WTC11 (cell line): ENCODE data around the gene GOLGA7B. TPM values are rescaled to one million over a fixed set of nuclear protein-coding genes. Genes with fewer than 3 reads are reported as not detected.

ENCODE experiments used
- ATAC-seq: fragments of 200-7000 bp; cut with Tn5 transposase; 2 replicates; pipeline ENCODE4 v1.10.0; 2021; ENCODE audit warnings: mild to moderate bottlenecking, moderate library complexity
- CTCF ChIA-PET: fragments of 300-600 bp; sonication (Branson Sonifier 250); formaldehyde crosslinking; loops from one replicate; lab custom pipeline; 2021; ENCODE audit warnings: antibody characterized with exemption; lab: Charles Lee
- POLR2A ChIA-PET: fragments of 350-600 bp; sonication (Branson Sonifier 250); formaldehyde crosslinking; loops from one replicate; lab custom pipeline; 2021; ENCODE audit warnings: antibody characterized with exemption; lab: Charles Lee
- DNase-seq: peaks from one replicate; pipeline ENCODE4 v3.0.0; 2021; ENCODE audit warnings: low spot score
- H3K27ac Mint-ChIP-seq: 2 replicates; pipeline ENCODE4 v1.8.0; 2021; ENCODE audit warnings: mixed read lengths
- H3K27me3 Mint-ChIP-seq: 2 replicates; pipeline ENCODE4 v1.8.0; 2021; ENCODE audit warnings: low read depth, mild to moderate bottlenecking, moderate library complexity, mixed read lengths
- H3K36me3 Mint-ChIP-seq: 2 replicates; pipeline ENCODE4 v1.8.0; 2021; ENCODE audit warnings: mixed read lengths
- H3K4me1 Mint-ChIP-seq: 2 replicates; pipeline ENCODE4 v1.8.0; 2022; ENCODE audit warnings: mixed read lengths
- H3K4me3 Mint-ChIP-seq: 2 replicates; pipeline ENCODE4 v1.8.0; 2021; ENCODE audit warnings: mild to moderate bottlenecking, moderate library complexity, mixed read lengths
- H3K9me3 Mint-ChIP-seq: 2 replicates; pipeline ENCODE4 v1.8.0; 2021; ENCODE audit warnings: mixed read lengths
- ELF4 ChIP-seq: sonication (generic); formaldehyde crosslinking; IDR thresholded peaks from 2 replicates; pipeline ENCODE4 v1.8.1; 2022; ENCODE audit warnings: low read depth, mild to moderate bottlenecking, moderate library complexity, missing genetic modification reagents
- EMX1 ChIP-seq: fragments of 250-450 bp; sonication (Bioruptor Pico); IDR thresholded peaks from 2 replicates; pipeline ENCODE4 v1.8.0; 2021; ENCODE audit warnings: mild to moderate bottlenecking
- ETV6 ChIP-seq: sonication (generic); formaldehyde crosslinking; IDR thresholded peaks from 2 replicates; pipeline ENCODE4 v1.8.1; 2022; ENCODE audit warnings: mild to moderate bottlenecking, missing genetic modification reagents
- JUN ChIP-seq: sonication (generic); formaldehyde crosslinking; IDR thresholded peaks from 2 replicates; pipeline ENCODE4 v1.8.0; 2023; ENCODE audit warnings: mild to moderate bottlenecking, missing genetic modification reagents
- KAT7 ChIP-seq: sonication (generic); formaldehyde crosslinking; IDR thresholded peaks from 2 replicates; pipeline ENCODE4 v1.8.1; 2023; ENCODE audit warnings: missing genetic modification reagents, mild to moderate bottlenecking, borderline replicate concordance
- NFE2L1 ChIP-seq: sonication (generic); formaldehyde crosslinking; IDR thresholded peaks from 2 replicates; pipeline ENCODE4 v1.8.1; 2023; ENCODE audit warnings: missing genetic modification reagents
- NFYB ChIP-seq: sonication (generic); formaldehyde crosslinking; conservative IDR thresholded peaks from 2 replicates; pipeline ENCODE4 v1.8.0; 2022; ENCODE audit warnings: low read depth, missing genetic modification reagents
- NR1H2 ChIP-seq: sonication (generic); formaldehyde crosslinking; IDR thresholded peaks from 2 replicates; pipeline ENCODE4 v1.9.0; 2021; ENCODE audit warnings: mild to moderate bottlenecking, moderate library complexity, missing genetic modification reagents
- SMAD3 ChIP-seq: sonication (generic); formaldehyde crosslinking; IDR thresholded peaks from 2 replicates; pipeline ENCODE4 v1.8.0; 2022; ENCODE audit warnings: missing genetic modification reagents, mild to moderate bottlenecking, borderline replicate concordance
- SOX15 ChIP-seq: fragments of 250-450 bp; sonication (Bioruptor Pico); IDR thresholded peaks from 2 replicates; pipeline ENCODE4 v1.9.0; 2021; ENCODE audit warnings: mild to moderate bottlenecking
- TCF7 ChIP-seq: sonication (generic); formaldehyde crosslinking; IDR thresholded peaks from 2 replicates; pipeline ENCODE4 v1.8.0; 2022; ENCODE audit warnings: mild to moderate bottlenecking, low read depth, missing genetic modification reagents, moderate library complexity
- ZNF121 ChIP-seq: sonication (generic); formaldehyde crosslinking; IDR thresholded peaks from 2 replicates; pipeline ENCODE4 v1.8.0; 2023; ENCODE audit warnings: missing genetic modification reagents
- ZNF138 ChIP-seq: sonication (generic); formaldehyde crosslinking; conservative IDR thresholded peaks from 2 replicates; pipeline ENCODE4 v1.8.1; 2022; ENCODE audit warnings: mild to moderate bottlenecking, moderate library complexity, missing genetic modification reagents
- ZNF423 ChIP-seq: fragments of 250-450 bp; sonication (Bioruptor Pico); IDR thresholded peaks from 2 replicates; pipeline ENCODE4 v2.1.2; 2022; ENCODE audit warnings: mild to moderate bottlenecking, moderate library complexity
- total RNA-seq: library from RNA; stranded (reverse); gene quantifications from 3 replicates; pipeline ENCODE4 v1.2.3, GENCODE V29; 2021
- TF ChIP-seq, protein P1 (sequence below): fragments of 250-450 bp; sonication (Bioruptor Pico); IDR thresholded peaks from 2 replicates; pipeline ENCODE4 v2.1.2; 2022; ENCODE audit warnings: mild to moderate bottlenecking, moderate library complexity
- TF ChIP-seq, protein P2 (sequence below): sonication (generic); formaldehyde crosslinking; IDR thresholded peaks from 2 replicates; pipeline ENCODE4 v1.8.0; 2022; ENCODE audit warnings: mild to moderate bottlenecking, missing genetic modification reagents
- TF ChIP-seq, protein P3 (sequence below): sonication (generic); formaldehyde crosslinking; IDR thresholded peaks from 2 replicates; pipeline ENCODE4 v1.8.1; 2022; ENCODE audit warnings: low read depth, mild to moderate bottlenecking, moderate library complexity, missing genetic modification reagents, borderline replicate concordance
- TF ChIP-seq, protein P4 (sequence below): sonication (generic); formaldehyde crosslinking; IDR thresholded peaks from 2 replicates; pipeline ENCODE4 v1.8.1; 2023; ENCODE audit warnings: mild to moderate bottlenecking, missing genetic modification reagents, moderate library complexity
- TF ChIP-seq, protein P5 (sequence below): sonication (generic); formaldehyde crosslinking; IDR thresholded peaks from 2 replicates; pipeline ENCODE4 v1.8.1; 2022; ENCODE audit warnings: missing genetic modification reagents, borderline replicate concordance
- TF ChIP-seq, protein P6 (sequence below): sonication (generic); formaldehyde crosslinking; IDR thresholded peaks from 2 replicates; pipeline ENCODE4 v1.8.1; 2022; ENCODE audit warnings: mild to moderate bottlenecking, moderate library complexity, missing genetic modification reagents
- TF ChIP-seq, protein P7 (sequence below): sonication (generic); formaldehyde crosslinking; IDR thresholded peaks from 2 replicates; pipeline ENCODE4 v1.8.1; 2022; ENCODE audit warnings: mild to moderate bottlenecking, missing genetic modification reagents, moderate library complexity, borderline replicate concordance

The GOLGA7B gene
- total RNA-seq, 1 experiment from 2014 or later = 0.24 TPM

DNA sequence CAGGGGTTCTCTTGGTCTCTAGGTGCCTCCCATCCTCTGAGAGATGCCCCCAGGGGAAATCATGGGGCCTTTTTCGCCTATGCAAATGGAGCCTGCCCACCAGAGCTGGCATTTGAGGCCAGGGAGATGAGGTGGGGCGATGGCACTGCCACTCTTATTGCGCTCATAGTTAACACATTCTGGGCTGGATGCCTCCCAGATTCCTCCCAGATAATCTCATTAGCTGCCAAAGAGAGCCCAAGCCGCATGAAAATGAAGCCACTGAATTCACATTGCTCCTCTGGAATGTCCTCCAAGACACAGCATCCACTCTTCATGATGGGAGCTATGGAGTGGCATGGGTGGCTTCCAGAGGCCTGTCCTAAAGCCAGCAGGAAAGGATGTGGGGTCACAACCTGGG, 61.0 kb downstream of the GOLGA7B start (continued):
- TF ChIP-seq, protein P1, sequence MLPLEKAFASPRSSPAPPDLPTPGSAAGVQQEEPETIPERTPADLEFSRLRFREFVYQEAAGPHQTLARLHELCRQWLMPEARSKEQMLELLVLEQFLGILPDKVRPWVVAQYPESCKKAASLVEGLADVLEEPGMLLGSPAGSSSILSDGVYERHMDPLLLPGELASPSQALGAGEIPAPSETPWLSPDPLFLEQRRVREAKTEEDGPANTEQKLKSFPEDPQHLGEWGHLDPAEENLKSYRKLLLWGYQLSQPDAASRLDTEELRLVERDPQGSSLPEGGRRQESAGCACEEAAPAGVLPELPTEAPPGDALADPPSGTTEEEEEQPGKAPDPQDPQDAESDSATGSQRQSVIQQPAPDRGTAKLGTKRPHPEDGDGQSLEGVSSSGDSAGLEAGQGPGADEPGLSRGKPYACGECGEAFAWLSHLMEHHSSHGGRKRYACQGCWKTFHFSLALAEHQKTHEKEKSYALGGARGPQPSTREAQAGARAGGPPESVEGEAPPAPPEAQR (CRISPR knock-in tag) = no peak
- TF ChIP-seq SOX15 (CRISPR knock-in tag) = no peak
- TF ChIP-seq, all 79 proteins: peak for 0

DNA sequence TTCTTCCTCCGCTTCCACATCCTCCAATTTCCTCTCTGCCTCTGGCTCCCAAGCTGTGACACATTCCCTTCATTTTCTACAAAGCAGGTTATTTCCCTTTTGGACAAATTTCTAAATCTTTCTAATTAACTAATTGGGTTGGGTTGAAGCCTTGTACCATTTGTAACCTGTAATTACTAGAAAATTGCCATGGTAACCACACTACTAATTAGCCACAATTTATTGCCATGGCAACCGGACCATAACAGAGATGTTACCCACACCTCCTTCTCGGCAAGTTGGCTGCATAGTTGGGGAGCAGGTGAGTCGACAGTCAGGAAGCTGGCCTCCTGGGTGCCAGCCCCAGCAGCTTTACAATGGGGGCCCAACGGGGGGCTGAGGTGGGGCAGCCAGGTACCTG, 61.6 kb downstream of the GOLGA7B start:
- Mint-ChIP-seq H3K9me3 (no peaks in the 10 kb centered on the region), H3K4me3 (no peak overlapping the region), H3K36me3 (no peaks in the 10 kb centered on the region), H3K4me1 (peaks cover 15% of the 10 kb centered on the region), H3K27me3 (peaks cover 13% of the 10 kb centered on the region; the same call in 1 of the 2 replicates), H3K27ac (no peak overlapping the region)
- no peak for ATAC-seq
- ChIA-PET POLR2A (no interaction called here), CTCF (interaction anchor here (1.0 to 4.5 kb wide), 8 partner anchors 9 to 259 kb away, joined by 3 to 31 read pairs (median 6); partner anchors contain the start of gene CRTAC1)
- no peak for DNase-seq
- TF ChIP-seq, protein P2, sequence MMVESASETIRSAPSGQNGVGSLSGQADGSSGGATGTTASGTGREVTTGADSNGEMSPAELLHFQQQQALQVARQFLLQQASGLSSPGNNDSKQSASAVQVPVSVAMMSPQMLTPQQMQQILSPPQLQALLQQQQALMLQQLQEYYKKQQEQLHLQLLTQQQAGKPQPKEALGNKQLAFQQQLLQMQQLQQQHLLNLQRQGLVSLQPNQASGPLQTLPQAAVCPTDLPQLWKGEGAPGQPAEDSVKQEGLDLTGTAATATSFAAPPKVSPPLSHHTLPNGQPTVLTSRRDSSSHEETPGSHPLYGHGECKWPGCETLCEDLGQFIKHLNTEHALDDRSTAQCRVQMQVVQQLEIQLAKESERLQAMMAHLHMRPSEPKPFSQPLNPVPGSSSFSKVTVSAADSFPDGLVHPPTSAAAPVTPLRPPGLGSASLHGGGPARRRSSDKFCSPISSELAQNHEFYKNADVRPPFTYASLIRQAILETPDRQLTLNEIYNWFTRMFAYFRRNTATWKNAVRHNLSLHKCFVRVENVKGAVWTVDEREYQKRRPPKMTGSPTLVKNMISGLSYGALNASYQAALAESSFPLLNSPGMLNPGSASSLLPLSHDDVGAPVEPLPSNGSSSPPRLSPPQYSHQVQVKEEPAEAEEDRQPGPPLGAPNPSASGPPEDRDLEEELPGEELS (CRISPR knock-in tag) = no peak
- no peak for TF ChIP-seq NFYB
- TF ChIP-seq, protein P3, sequence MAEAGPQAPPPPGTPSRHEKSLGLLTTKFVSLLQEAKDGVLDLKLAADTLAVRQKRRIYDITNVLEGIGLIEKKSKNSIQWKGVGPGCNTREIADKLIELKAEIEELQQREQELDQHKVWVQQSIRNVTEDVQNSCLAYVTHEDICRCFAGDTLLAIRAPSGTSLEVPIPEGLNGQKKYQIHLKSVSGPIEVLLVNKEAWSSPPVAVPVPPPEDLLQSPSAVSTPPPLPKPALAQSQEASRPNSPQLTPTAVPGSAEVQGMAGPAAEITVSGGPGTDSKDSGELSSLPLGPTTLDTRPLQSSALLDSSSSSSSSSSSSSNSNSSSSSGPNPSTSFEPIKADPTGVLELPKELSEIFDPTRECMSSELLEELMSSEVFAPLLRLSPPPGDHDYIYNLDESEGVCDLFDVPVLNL (CRISPR knock-in tag) = no peak
- no peak for TF ChIP-seq JUN (CRISPR knock-in tag)
- TF ChIP-seq, protein P4, sequence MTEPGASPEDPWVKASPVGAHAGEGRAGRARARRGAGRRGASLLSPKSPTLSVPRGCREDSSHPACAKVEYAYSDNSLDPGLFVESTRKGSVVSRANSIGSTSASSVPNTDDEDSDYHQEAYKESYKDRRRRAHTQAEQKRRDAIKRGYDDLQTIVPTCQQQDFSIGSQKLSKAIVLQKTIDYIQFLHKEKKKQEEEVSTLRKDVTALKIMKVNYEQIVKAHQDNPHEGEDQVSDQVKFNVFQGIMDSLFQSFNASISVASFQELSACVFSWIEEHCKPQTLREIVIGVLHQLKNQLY (CRISPR knock-in tag) = no peak
- TF ChIP-seq, protein P5, sequence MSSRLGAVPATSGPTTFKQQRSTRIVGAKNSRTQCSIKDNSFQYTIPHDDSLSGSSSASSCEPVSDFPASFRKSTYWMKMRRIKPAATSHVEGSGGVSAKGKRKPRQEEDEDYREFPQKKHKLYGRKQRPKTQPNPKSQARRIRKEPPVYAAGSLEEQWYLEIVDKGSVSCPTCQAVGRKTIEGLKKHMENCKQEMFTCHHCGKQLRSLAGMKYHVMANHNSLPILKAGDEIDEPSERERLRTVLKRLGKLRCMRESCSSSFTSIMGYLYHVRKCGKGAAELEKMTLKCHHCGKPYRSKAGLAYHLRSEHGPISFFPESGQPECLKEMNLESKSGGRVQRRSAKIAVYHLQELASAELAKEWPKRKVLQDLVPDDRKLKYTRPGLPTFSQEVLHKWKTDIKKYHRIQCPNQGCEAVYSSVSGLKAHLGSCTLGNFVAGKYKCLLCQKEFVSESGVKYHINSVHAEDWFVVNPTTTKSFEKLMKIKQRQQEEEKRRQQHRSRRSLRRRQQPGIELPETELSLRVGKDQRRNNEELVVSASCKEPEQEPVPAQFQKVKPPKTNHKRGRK (CRISPR knock-in tag) = no peak
- TF ChIP-seq SMAD3 = no peak
- no peak for TF ChIP-seq ETV6 (CRISPR knock-in tag)
- TF ChIP-seq NFE2L1 (CRISPR knock-in tag) = no peak
- no peak for TF ChIP-seq EMX1 (CRISPR knock-in tag)

DNA sequence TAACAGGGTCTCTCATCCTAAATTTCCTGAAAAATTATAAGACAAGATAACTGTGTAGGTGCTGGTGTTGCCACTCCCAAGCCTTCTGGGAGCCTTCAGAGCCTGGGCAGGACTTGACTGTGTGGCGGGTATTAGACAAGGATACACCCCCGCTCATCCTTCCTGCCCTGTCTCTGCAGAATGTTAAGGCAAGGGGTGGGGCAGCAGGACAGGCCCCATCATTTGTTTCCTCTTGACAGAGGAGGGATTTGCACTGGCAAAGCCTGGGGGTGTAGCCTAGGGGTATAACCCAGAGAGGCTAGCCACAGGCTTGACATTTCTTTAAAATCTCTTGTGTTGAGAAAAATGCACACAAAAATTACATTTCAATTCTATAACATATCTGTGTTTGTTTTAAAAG, 63.5 kb downstream of the GOLGA7B start:
- DNase-seq (no peak), ATAC-seq (no peak)
- Mint-ChIP-seq H3K9me3 (no peaks in the 10 kb centered on the region), H3K4me3 (no peak overlapping the region), H3K4me1 (peaks cover 15% of the 10 kb centered on the region), H3K36me3 (no peaks in the 10 kb centered on the region), H3K27ac (no peak overlapping the region), H3K27me3 (peaks cover 18% of the 10 kb centered on the region)
- POLR2A ChIA-PET = no interaction called here
- CTCF ChIA-PET = interaction anchor here (4.5 kb wide), 1 partner anchor 128 kb away, joined by 31 read pairs; no protein-coding TSS in a partner anchor
- TF ChIP-seq, protein P6, sequence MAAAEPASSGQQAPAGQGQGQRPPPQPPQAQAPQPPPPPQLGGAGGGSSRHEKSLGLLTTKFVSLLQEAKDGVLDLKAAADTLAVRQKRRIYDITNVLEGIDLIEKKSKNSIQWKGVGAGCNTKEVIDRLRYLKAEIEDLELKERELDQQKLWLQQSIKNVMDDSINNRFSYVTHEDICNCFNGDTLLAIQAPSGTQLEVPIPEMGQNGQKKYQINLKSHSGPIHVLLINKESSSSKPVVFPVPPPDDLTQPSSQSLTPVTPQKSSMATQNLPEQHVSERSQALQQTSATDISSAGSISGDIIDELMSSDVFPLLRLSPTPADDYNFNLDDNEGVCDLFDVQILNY = no peak
- no peak for TF ChIP-seq NR1H2 (CRISPR knock-in tag)
- TF ChIP-seq, protein P2 (CRISPR knock-in tag) = no peak
- TF ChIP-seq NFYB = no peak
- TF ChIP-seq ZNF423 (CRISPR knock-in tag) = no peak
- no peak for TF ChIP-seq ZNF121 (CRISPR knock-in tag)
- no peak for TF ChIP-seq TCF7 (CRISPR knock-in tag)
- TF ChIP-seq ETV6 (CRISPR knock-in tag) = no peak
- TF ChIP-seq ZNF138 (CRISPR knock-in tag) = no peak
- TF ChIP-seq, protein P7, sequence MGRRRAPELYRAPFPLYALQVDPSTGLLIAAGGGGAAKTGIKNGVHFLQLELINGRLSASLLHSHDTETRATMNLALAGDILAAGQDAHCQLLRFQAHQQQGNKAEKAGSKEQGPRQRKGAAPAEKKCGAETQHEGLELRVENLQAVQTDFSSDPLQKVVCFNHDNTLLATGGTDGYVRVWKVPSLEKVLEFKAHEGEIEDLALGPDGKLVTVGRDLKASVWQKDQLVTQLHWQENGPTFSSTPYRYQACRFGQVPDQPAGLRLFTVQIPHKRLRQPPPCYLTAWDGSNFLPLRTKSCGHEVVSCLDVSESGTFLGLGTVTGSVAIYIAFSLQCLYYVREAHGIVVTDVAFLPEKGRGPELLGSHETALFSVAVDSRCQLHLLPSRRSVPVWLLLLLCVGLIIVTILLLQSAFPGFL (CRISPR knock-in tag) = no peak
- no peak for TF ChIP-seq ELF4 (CRISPR knock-in tag)
- no peak for TF ChIP-seq KAT7 (CRISPR knock-in tag)
